ENCODE measurements around the gene DCXR.
A peak's percentile ranks its signal among the peaks of the same experiment; 100 is the strongest.

Gene DCXR

DNA sequence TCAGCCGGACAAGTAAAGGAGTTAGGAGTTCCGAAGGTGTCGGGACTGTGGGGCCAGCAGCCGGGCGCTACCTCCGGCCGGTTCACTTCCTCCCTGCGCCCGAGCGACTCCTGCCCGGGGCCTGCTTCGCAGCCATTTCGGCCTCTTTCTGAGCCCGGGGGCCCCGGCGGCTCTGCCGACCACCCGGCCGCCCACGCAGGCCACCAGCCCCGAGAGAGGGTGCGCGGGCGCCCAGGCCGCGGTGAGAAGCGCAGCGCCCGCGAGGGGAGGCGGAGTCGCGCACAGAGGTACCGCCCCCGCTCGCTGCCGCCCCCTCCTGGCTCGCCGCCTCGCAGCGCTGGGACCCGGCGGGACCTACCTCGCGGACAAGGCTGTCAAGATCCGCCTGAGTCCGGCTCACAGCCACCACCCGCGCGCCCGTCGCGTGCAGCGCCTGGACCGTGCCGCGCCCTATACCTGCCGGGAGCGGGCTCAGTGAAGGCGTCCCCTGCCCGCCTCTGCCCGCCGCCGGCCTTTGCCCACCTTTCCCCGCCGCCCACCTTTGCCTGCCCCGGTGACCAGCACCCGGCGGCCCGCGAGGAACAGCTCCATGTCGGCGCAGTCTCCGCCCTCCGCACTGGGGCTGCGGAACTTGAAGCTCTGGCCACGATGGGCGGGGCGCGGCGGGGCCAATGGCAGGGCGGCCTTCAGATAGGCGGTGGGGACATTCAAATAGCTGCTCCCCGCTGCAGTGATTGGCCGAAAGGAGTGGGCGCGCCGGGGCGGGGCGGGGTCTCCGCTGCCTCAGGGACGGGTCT, at the start of gene DCXR:
DCXR (minus strand) TSS at position 606 of the 797 bp plus-strand sequence; CDS start at position 591, 15 bp downstream.
- POLR2A ChIA-PET, result interaction anchor here (0.5 to 2.7 kb wide), 39 partner anchors 8 to 526 kb away, joined by 3 to 96 read pairs (median 4); partner anchors contain the start of genes ARL16, CENPX, DUS1L and FASN
- no peak for TF ChIP-seq ZNF48 (tag by site-specific recombination; IDR thresholded peaks at IDR 0.05)
- peak; percentile 97 for TF ChIP-seq BCL11B (tag by site-specific recombination; IDR thresholded peaks at IDR 0.05; ENCODE audit: low read depth)
- no peak for TF ChIP-seq ZNF140 (tag by site-specific recombination; IDR thresholded peaks at IDR 0.05)
- no peak for TF ChIP-seq RBAK (tag by site-specific recombination; IDR thresholded peaks at IDR 0.05)
- no peak for TF ChIP-seq ZNF530 (tag by site-specific recombination; IDR thresholded peaks at IDR 0.05; ENCODE audit: low read depth)
- peak; percentile 96; the same call in 1 of the 2 replicates for TF ChIP-seq REPIN1 (tag by site-specific recombination; IDR thresholded peaks at IDR 0.05; ENCODE audit: low read depth)
- TF ChIP-seq ZNF660 (tag by site-specific recombination; IDR thresholded peaks at IDR 0.05), result peak; percentile 88
- no peak for TF ChIP-seq ZNF555 (tag by site-specific recombination; conservative IDR thresholded peaks at IDR 0.05)
- TF ChIP-seq, protein P1, sequence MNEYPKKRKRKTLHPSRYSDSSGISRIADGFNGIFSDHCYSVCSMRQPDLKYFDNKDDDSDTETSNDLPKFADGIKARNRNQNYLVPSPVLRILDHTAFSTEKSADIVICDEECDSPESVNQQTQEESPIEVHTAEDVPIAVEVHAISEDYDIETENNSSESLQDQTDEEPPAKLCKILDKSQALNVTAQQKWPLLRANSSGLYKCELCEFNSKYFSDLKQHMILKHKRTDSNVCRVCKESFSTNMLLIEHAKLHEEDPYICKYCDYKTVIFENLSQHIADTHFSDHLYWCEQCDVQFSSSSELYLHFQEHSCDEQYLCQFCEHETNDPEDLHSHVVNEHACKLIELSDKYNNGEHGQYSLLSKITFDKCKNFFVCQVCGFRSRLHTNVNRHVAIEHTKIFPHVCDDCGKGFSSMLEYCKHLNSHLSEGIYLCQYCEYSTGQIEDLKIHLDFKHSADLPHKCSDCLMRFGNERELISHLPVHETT (tag by site-specific recombination; IDR thresholded peaks at IDR 0.05), result no peak
- TF ChIP-seq GLIS2 (tag by site-specific recombination; IDR thresholded peaks at IDR 0.05), result peak; percentile 76; the same call in 1 of the 2 replicates
- TF ChIP-seq ZNF292 (tag by site-specific recombination; IDR thresholded peaks at IDR 0.05; ENCODE audit: borderline replicate concordance, low read depth), result no peak
- peak; percentile 66; the same call in 1 of the 2 replicates for TF ChIP-seq ZNF391 (tag by site-specific recombination; IDR thresholded peaks at IDR 0.05; ENCODE audit: borderline replicate concordance, low read depth)
- TF ChIP-seq, protein P2, sequence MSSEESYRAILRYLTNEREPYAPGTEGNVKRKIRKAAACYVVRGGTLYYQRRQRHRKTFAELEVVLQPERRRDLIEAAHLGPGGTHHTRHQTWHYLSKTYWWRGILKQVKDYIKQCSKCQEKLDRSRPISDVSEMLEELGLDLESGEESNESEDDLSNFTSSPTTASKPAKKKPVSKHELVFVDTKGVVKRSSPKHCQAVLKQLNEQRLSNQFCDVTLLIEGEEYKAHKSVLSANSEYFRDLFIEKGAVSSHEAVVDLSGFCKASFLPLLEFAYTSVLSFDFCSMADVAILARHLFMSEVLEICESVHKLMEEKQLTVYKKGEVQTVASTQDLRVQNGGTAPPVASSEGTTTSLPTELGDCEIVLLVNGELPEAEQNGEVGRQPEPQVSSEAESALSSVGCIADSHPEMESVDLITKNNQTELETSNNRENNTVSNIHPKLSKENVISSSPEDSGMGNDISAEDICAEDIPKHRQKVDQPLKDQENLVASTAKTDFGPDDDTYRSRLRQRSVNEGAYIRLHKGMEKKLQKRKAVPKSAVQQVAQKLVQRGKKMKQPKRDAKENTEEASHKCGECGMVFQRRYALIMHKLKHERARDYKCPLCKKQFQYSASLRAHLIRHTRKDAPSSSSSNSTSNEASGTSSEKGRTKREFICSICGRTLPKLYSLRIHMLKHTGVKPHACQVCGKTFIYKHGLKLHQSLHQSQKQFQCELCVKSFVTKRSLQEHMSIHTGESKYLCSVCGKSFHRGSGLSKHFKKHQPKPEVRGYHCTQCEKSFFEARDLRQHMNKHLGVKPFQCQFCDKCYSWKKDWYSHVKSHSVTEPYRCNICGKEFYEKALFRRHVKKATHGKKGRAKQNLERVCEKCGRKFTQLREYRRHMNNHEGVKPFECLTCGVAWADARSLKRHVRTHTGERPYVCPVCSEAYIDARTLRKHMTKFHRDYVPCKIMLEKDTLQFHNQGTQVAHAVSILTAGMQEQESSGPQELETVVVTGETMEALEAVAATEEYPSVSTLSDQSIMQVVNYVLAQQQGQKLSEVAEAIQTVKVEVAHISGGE (tag by site-specific recombination; conservative IDR thresholded peaks at IDR 0.05; ENCODE audit: low read depth), result peak; percentile 78
- TF ChIP-seq, protein P3, sequence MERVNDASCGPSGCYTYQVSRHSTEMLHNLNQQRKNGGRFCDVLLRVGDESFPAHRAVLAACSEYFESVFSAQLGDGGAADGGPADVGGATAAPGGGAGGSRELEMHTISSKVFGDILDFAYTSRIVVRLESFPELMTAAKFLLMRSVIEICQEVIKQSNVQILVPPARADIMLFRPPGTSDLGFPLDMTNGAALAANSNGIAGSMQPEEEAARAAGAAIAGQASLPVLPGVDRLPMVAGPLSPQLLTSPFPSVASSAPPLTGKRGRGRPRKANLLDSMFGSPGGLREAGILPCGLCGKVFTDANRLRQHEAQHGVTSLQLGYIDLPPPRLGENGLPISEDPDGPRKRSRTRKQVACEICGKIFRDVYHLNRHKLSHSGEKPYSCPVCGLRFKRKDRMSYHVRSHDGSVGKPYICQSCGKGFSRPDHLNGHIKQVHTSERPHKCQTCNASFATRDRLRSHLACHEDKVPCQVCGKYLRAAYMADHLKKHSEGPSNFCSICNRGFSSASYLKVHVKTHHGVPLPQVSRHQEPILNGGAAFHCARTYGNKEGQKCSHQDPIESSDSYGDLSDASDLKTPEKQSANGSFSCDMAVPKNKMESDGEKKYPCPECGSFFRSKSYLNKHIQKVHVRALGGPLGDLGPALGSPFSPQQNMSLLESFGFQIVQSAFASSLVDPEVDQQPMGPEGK (tag by site-specific recombination; IDR thresholded peaks at IDR 0.05), result peak; percentile 83
- peak; percentile 96 for TF ChIP-seq SP2 (tag by site-specific recombination; IDR thresholded peaks at IDR 0.05)
- TF ChIP-seq ZNF624 (tag by site-specific recombination; IDR thresholded peaks at IDR 0.05), result no peak
- TF ChIP-seq ZNF157 (tag by site-specific recombination; IDR thresholded peaks at IDR 0.05), result no peak
- no peak for TF ChIP-seq SCRT1 (tag by site-specific recombination; IDR thresholded peaks at IDR 0.05; ENCODE audit: borderline replicate concordance)
- TF ChIP-seq, protein P4, sequence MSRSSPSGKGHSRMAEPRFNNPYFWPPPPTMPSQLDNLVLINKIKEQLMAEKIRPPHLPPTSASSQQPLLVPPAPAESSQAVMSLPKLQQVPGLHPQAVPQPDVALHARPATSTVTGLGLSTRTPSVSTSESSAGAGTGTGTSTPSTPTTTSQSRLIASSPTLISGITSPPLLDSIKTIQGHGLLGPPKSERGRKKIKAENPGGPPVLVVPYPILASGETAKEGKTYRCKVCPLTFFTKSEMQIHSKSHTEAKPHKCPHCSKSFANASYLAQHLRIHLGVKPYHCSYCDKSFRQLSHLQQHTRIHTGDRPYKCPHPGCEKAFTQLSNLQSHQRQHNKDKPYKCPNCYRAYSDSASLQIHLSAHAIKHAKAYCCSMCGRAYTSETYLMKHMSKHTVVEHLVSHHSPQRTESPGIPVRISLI (tag by site-specific recombination; IDR thresholded peaks at IDR 0.05), result no peak
- TF ChIP-seq MYNN (tag by site-specific recombination; IDR thresholded peaks at IDR 0.05; ENCODE audit: borderline replicate concordance), result no peak
- TF ChIP-seq ZNF223 (tag by site-specific recombination; IDR thresholded peaks at IDR 0.05), result no peak; the same call in 1 of the 2 replicates
- TF ChIP-seq ZNF311 (tag by site-specific recombination; IDR thresholded peaks at IDR 0.05; ENCODE audit: borderline replicate concordance), result no peak
- peak; percentile 100 for TF ChIP-seq KLF10 (tag by site-specific recombination; IDR thresholded peaks at IDR 0.05)
- TF ChIP-seq, protein P5, sequence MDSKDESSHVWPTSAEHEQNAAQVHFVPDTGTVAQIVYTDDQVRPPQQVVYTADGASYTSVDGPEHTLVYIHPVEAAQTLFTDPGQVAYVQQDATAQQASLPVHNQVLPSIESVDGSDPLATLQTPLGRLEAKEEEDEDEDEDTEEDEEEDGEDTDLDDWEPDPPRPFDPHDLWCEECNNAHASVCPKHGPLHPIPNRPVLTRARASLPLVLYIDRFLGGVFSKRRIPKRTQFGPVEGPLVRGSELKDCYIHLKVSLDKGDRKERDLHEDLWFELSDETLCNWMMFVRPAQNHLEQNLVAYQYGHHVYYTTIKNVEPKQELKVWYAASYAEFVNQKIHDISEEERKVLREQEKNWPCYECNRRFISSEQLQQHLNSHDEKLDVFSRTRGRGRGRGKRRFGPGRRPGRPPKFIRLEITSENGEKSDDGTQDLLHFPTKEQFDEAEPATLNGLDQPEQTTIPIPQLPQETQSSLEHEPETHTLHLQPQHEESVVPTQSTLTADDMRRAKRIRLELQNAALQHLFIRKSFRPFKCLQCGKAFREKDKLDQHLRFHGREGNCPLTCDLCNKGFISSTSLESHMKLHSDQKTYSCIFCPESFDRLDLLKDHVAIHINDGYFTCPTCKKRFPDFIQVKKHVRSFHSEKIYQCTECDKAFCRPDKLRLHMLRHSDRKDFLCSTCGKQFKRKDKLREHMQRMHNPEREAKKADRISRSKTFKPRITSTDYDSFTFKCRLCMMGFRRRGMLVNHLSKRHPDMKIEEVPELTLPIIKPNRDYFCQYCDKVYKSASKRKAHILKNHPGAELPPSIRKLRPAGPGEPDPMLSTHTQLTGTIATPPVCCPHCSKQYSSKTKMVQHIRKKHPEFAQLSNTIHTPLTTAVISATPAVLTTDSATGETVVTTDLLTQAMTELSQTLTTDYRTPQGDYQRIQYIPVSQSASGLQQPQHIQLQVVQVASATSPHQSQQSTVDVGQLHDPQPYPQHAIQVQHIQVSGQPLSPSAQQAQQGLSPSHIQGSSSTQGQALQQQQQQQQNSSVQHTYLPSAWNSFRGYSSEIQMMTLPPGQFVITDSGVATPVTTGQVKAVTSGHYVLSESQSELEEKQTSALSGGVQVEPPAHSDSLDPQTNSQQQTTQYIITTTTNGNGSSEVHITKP (tag by site-specific recombination; IDR thresholded peaks at IDR 0.05), result peak; percentile 35
- 0 out of 2 replicates have a peak, but pooled peaks have one; percentile 10 for TF ChIP-seq ZNF169 (tag by site-specific recombination; IDR thresholded peaks at IDR 0.05)

More for the DNA sequence above, at the start of gene DCXR:
- peak within 1 kb of the TSS; percentile 83 for H3K27ac ChIP-seq (ENCODE audit: extremely low read depth, low read depth, low read length)
- peaks cover 10% of the 10 kb centered on the region for H3K4me1 ChIP-seq (ENCODE audit: control insufficient read depth, insufficient read depth, low read length)
- peak within 1 kb of the TSS; percentile 64 for H3K4me3 ChIP-seq (ENCODE audit: low read depth, low read length)
- CTCF ChIA-PET, result interaction anchor here (0.6 to 7.2 kb wide), 31 partner anchors 8 to 487 kb away, joined by 3 to 42 read pairs (median 4); partner anchors contain the start of genes CENPX, FASN and LRRC45
- H3K36me3 ChIP-seq (ENCODE audit: control insufficient read depth in 2 of 2, insufficient read depth in 1 of 2, low read length in 2 of 2), result peaks cover 0 to 34% of the 10 kb centered on the region in 2 experiments; a peak in 1 of 3 replicates
- H3K9me3 ChIP-seq (ENCODE audit: control insufficient read depth, insufficient read depth, low read depth, low read length), result no peaks in the 10 kb centered on the region
